Adrenal gland (tissue), 5 donors: ENCODE results near the gene C9.

Experiments
- POLR2A ChIP-seq, 2 donors: fragments of 450-650 bp; IDR thresholded peaks; one replicate each; pipeline ENCODE4 v1.6.1; 2017; ENCODE audit warnings: antibody characterized with exemption in 2 of 2, mild to moderate bottlenecking in 2 of 2, moderate library complexity in 1 of 2
- TF ChIP-seq, protein P1 (sequence below), 6 experiments: fragments of 450-650 bp in 4 of 6; fragments of 200-600 bp in 2 of 6; sonication (generic) in 1 of 6; IDR thresholded peaks; 1 replicate in 5 of 6; 2 replicates in 1 of 6; pipeline versions ENCODE4 v1.5.1 to v1.8.0; 2016 to 2021; ENCODE audit warnings: antibody characterized with exemption in 6 of 6, mild to moderate bottlenecking in 2 of 6, moderate library complexity in 1 of 6
- donor health status: DM: no; HTN: no; CAD: no.

DNA sequence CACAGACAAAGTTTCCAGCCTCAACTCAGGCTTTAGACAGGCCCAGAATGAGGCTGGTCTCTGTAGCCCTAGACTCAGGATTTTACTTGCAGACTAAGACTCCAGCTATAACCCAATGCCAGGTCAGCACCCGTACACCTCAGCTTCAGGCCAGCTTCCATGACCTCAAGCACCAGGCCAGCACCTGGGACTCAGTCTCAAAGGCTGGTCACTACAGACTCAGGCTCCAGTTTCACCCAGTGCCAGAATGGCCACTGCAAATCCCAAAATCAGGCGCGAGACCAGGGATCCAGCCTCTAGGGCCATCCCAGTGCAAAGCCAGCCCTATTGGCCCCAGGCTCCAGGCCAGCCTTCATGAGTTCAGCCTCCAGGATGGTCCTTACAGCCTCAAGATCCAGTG is 44.9 kb downstream of the C9 start:
- TF ChIP-seq, protein P1, sequence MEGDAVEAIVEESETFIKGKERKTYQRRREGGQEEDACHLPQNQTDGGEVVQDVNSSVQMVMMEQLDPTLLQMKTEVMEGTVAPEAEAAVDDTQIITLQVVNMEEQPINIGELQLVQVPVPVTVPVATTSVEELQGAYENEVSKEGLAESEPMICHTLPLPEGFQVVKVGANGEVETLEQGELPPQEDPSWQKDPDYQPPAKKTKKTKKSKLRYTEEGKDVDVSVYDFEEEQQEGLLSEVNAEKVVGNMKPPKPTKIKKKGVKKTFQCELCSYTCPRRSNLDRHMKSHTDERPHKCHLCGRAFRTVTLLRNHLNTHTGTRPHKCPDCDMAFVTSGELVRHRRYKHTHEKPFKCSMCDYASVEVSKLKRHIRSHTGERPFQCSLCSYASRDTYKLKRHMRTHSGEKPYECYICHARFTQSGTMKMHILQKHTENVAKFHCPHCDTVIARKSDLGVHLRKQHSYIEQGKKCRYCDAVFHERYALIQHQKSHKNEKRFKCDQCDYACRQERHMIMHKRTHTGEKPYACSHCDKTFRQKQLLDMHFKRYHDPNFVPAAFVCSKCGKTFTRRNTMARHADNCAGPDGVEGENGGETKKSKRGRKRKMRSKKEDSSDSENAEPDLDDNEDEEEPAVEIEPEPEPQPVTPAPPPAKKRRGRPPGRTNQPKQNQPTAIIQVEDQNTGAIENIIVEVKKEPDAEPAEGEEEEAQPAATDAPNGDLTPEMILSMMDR (IDR thresholded peaks at IDR 0.05), result no peak
- TF ChIP-seq POLR2A (IDR thresholded peaks at IDR 0.05), result no peak
